ENCODE measurements around the gene CPB2.

- TF ChIP-seq CTCF (IDR thresholded peaks at IDR 0.05) (no peak), ZFX (IDR thresholded peaks at IDR 0.05; ENCODE audit: borderline replicate concordance) (no peak)
These were observed 69.8 kb downstream of the CPB2 start for GRCh38 chr13:46035066-46035465.

Data from 22Rv1 (cell line).